ENCODE measurements around the gene PLCG2.
"Not testable (repeated sequence)": the region's sequence is repeated elsewhere in the genome, so short reads cannot be mapped to it uniquely, and the experiment has no call there.

Gene PLCG2

GRCh38 chr16:81792828-81793227 is 13.7 kb downstream of the PLCG2 start:
- no peak for DNase-seq

- DNase-seq, result no peak
These were observed 16.1 kb downstream of the PLCG2 start for GRCh38 chr16:81795193-81795592.

GRCh38 chr16:81796035-81796434 is 16.9 kb downstream of the PLCG2 start:
- DNase-seq, result no peak

GRCh38 chr16:81796583-81797346 is 17.7 kb downstream of the PLCG2 start:
- DNase-seq, result no peak

GRCh38 chr16:81797443-81797842 is 18.4 kb downstream of the PLCG2 start:
- DNase-seq, result peak; percentile 49

GRCh38 chr16:81798311-81799137 is 19.4 kb downstream of the PLCG2 start:
- peak; percentile 82 for DNase-seq

GRCh38 chr16:81799138-81799504 is 20.0 kb downstream of the PLCG2 start:
- DNase-seq, result no peak

GRCh38 chr16:81801724-81802123 is 22.6 kb downstream of the PLCG2 start:
- DNase-seq, result not testable (repeated sequence)

GRCh38 chr16:81803332-81803731 is 24.2 kb downstream of the PLCG2 start:
- DNase-seq, result no peak

- no peak for DNase-seq
These were observed 25.1 kb downstream of the PLCG2 start for GRCh38 chr16:81804134-81804610.

- DNase-seq, result no peak
These were observed 27.6 kb downstream of the PLCG2 start for GRCh38 chr16:81806696-81807095.

- DNase-seq, result no peak
These were observed 28.8 kb downstream of the PLCG2 start for GRCh38 chr16:81807767-81808358.

GRCh38 chr16:81808933-81809480 is 29.9 kb downstream of the PLCG2 start:
- peak; percentile 41 for DNase-seq

- DNase-seq, result no peak
These were observed 30.5 kb downstream of the PLCG2 start for GRCh38 chr16:81809567-81809966.

GRCh38 chr16:81810361-81810760 is 31.3 kb downstream of the PLCG2 start:
- DNase-seq, result no peak

GRCh38 chr16:81810894-81811538 is 31.9 kb downstream of the PLCG2 start:
- DNase-seq, result no peak

- no peak for DNase-seq
These were observed 34.6 kb downstream of the PLCG2 start for GRCh38 chr16:81813648-81814047.

GRCh38 chr16:81814751-81815428 is 35.8 kb downstream of the PLCG2 start:
- DNase-seq, result no peak

GRCh38 chr16:81815429-81815766 is 36.3 kb downstream of the PLCG2 start:
- no peak for DNase-seq

- DNase-seq, result no peak
These were observed 37.3 kb downstream of the PLCG2 start for GRCh38 chr16:81816351-81816750.

GRCh38 chr16:81816793-81817210 is 37.7 kb downstream of the PLCG2 start:
- DNase-seq, result no peak

- no peak for DNase-seq
These were observed 38.2 kb downstream of the PLCG2 start for GRCh38 chr16:81817296-81817695.

Data from activated CD4-positive, alpha-beta T cell treated with anti-CD3 and anti-CD28 coated beads, Interleukin-2, Interleukin-6, amounts not matched to agents 100 ng/mL and 50 ng/mL, durations not matched to agents 16 hours and 8 hours (primary cell).